ENCODE data around the gene CLDN3.
"Not testable (repeated sequence)": the region's sequence is repeated elsewhere in the genome, so short reads cannot be mapped to it uniquely, and the experiment has no call there.

CLDN3 gene, protein sequence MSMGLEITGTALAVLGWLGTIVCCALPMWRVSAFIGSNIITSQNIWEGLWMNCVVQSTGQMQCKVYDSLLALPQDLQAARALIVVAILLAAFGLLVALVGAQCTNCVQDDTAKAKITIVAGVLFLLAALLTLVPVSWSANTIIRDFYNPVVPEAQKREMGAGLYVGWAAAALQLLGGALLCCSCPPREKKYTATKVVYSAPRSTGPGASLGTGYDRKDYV

GRCh38 chr7:73770002-73770859 lies at the start of gene CLDN3:
TSS of gene CLDN3 (minus strand) at chr7:73770270. CDS start at chr7:73770049, 221 bp downstream.
- intact Hi-C loops (cut with DNase I), result no loop called here
- DNase-seq, result peak in 2 of 10 donors; percentile 57 to 82

DNA sequence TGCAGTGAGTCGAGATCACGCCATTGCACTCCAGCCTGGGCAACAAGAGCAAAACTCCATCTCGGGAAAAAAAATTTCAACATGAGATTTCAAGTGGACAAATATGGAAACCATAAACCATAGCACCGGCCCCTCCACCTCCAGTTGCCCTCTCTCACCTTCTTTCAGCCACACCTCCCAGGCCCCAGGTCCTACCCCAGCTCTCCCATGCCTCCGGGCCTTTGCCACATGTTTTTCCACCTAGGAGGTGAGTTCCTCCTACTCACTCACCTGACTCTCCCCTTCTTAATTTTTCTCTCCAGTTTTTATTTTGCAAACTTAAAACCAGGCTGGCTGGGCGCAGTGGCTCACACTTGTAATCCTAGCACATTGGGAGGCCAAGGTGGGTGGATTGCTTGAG lies 47.1 kb upstream of the CLDN3 start:
- intact Hi-C loops (cut with DNase I), result no loop called here

GRCh38 chr7:73815436-73815835 lies 45.4 kb upstream of the CLDN3 start:
- peak in 3 of 10 donors; percentile 16 to 66 (median 66) for DNase-seq
- intact Hi-C loops (cut with DNase I), result no loop called here

More for the DNA sequence above, 47.1 kb upstream of the CLDN3 start:
- DNase-seq, result peak in 2 of 10 donors; percentile 15 to 22

- intact Hi-C loops (cut with DNase I), result loop anchor here (5.0 kb wide), 1 partner anchor 44 kb away; no protein-coding TSS in a partner anchor
- DNase-seq, result no peak
These were observed 42.9 kb upstream of the CLDN3 start for GRCh38 chr7:73812996-73813395.

GRCh38 chr7:73811760-73812168 lies 41.7 kb upstream of the CLDN3 start:
- DNase-seq, result peak in 4 of 10 donors; percentile 40 to 88 (median 69)
- intact Hi-C loops (cut with DNase I), result loop anchor here (5.0 kb wide), 1 partner anchor 46 kb away; no protein-coding TSS in a partner anchor

- DNase-seq, result no peak
- intact Hi-C loops (cut with DNase I), result loop anchor here (5.0 kb wide), 1 partner anchor 46 kb away; no protein-coding TSS in a partner anchor
These were observed 40.9 kb upstream of the CLDN3 start for GRCh38 chr7:73810998-73811360.

- DNase-seq, result peak in 1 of 10 donors; percentile 81
- intact Hi-C loops (cut with DNase I), result no loop called here
These were observed 39.4 kb upstream of the CLDN3 start for GRCh38 chr7:73809467-73809951.

- DNase-seq, result no peak
- intact Hi-C loops (cut with DNase I), result no loop called here
These were observed 32.4 kb upstream of the CLDN3 start for GRCh38 chr7:73802459-73802858.

GRCh38 chr7:73801577-73801976 lies 31.5 kb upstream of the CLDN3 start:
- intact Hi-C loops (cut with DNase I), result no loop called here
- DNase-seq, result no peak

GRCh38 chr7:73799282-73800141 lies 29.4 kb upstream of the CLDN3 start:
- DNase-seq, result no peak
- intact Hi-C loops (cut with DNase I), result no loop called here

DNA sequence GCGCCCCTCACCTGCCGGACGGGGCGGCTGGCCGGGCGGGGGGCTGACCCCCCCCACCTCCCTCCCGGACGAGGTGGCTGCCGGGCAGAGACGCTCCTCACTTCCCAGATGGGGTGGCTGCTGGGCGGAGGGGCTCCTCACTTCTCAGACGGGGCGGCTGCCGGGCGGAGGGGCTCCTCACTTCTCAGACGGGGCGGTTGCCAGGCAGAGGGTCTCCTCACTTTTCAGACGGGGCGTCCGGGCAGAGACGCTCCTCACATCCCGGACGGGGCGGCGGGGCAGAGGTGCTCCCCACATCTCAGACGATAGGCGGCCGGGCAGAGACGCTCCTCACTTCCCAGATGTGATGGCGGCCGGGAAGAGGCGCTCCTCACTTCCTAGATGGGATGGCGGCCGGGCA lies 27.1 kb upstream of the CLDN3 start:
- intact Hi-C loops (cut with DNase I); DNase-seq: not testable (repeated sequence)

DNA sequence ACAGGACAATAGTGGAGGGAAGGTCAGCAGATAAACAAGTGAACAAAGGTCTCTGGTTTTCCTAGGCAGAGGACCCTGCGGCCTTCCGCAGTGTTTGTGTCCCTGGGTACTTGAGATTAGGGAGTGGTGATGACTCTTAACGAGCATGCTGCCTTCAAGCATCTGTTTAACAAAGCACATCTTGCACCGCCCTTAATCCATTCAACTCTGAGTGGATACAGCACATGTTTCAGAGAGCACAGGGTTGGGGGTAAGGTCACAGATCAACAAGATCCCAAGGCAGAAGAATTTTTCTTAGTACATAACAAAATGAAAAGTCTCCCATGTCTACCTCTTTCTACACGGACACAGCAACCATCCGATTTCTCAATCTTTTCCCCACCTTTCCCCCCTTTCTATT lies 26.6 kb upstream of the CLDN3 start:
- DNase-seq; intact Hi-C loops (cut with DNase I): not testable (repeated sequence)

DNA sequence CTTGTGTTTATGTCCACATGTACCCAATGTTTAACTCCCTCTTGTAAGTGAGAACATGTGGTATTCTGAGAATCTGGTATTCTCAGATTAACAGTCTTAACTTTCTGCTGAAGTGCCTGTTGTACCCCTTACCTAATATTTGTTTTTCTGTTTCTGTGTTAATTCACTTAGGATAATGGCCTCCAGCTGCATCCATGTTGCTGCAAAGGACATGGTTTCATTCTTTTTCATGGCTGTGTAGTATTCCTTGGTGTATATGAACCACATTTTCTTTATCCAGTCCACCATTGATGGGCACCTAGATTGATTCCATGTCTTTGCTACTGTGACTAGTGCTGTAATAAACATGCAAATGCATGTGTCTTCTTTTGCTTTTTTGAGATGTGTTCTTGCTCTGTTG lies 25.1 kb upstream of the CLDN3 start:
- intact Hi-C loops (cut with DNase I); DNase-seq: not testable (repeated sequence)

GRCh38 chr7:73791170-73791690 lies 21.2 kb upstream of the CLDN3 start:
- DNase-seq; intact Hi-C loops (cut with DNase I): not testable (repeated sequence)

DNA sequence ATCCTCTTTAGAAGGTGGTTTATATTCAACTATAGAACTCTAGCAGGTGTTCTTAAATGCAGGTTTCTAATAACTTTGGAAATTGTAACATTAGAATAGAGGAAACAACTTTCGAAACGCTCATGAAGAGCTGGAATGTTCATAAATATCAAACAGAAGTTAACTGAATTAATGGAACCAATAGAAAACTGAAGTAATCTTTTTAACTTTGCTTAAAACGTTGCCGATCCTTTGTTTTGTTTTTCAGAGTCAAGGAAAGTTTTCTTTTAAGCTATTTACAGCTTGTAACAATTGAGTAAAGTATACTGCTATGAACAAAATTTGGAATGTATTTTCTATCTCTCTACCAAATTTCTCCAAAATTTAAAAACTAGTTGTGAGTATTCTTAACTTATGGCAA lies 19.0 kb upstream of the CLDN3 start:
- intact Hi-C loops (cut with DNase I), result no loop called here
- no peak for DNase-seq

DNA sequence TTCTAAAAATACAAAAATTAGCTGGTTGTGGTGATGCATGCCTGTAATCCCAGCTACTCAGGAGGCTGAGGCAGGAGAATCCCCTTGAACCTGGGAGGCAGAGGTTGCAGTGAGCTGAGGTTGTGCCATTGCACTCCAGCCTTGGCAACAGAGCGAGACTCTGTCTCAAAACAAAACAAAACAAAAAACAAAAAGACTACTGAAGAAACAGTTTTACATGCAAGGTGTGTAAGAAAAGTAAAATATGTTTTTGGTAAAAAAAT lies 17.6 kb upstream of the CLDN3 start:
- DNase-seq; intact Hi-C loops (cut with DNase I): not testable (repeated sequence)

DNA sequence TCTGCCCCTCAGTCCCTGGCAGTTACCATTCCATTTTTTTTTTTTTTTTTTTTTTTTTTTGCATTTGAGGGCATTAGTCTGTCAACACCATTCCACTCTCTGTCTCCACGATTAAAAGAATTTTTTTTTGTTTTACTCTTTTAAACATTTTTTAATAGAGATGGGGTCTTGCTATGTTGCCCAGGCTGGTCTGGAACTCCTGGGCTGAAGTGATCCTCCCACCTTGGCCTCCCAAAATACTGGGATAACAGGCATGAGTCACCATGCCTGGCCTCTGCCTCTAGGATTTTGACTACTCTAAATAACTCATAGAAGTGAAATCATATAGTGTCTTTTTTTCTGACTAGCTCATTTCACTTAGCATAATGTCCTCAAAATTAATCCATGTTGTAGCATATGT lies 16.5 kb upstream of the CLDN3 start:
- DNase-seq, result peak in 1 of 10 donors; percentile 42
- intact Hi-C loops (cut with DNase I), result no loop called here

- peak in 1 of 10 donors; percentile 20 for DNase-seq
- intact Hi-C loops (cut with DNase I), result no loop called here
These were observed 9.4 kb upstream of the CLDN3 start for GRCh38 chr7:73779517-73779916.

DNA sequence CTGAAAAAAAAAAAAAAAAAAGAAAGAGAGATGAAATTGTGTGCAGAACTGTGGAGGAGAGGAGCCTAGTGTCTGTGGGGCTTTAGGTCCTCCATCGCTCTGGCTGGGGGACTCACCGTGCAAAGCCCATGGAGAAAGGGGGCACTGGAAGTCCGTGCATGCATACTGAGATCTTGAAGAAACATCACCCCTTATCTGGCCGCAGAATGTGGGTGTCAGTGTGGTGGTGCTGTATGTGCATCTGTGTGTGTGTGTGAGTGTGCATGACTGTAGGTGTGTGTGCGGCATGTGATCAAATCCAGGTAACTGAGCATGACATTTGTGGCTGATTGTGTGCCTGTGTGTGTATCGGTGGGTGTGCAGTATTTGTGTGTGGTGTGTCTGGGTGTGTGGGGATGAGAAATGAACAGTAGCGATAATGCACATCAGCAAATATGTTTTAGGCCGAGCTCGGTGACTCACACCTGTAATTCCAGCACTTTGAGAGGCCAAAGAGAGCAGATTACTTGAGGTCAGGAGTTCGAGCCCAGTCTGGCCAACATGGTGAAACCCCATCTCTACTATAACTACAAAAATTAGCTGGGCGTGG lies 8.8 kb upstream of the CLDN3 start:
- DNase-seq, result peak in 1 of 10 donors; percentile 41
- intact Hi-C loops (cut with DNase I), result no loop called here

- intact Hi-C loops (cut with DNase I), result no loop called here
- DNase-seq, result no peak
These were observed 4.9 kb upstream of the CLDN3 start for GRCh38 chr7:73774923-73775322.
